GM18951 (cell line): ENCODE data around the gene SHISA2.

ENCODE experiments used
- POLR2A ChIP-seq: IDR thresholded peaks from 4 replicates; pipeline ENCODE4 v1.6.1; 2011; ENCODE audit warnings: mild to moderate bottlenecking; ENCODE audit not compliant: insufficient read length, insufficient read depth; ENCODE audit errors: extremely low read depth
- in situ Hi-C: fragments of 300-500 bp; cut with MboI; formaldehyde crosslinking; loops from one replicate; pipeline ENCODE4 v1.12.0; 2022; ENCODE audit warnings: low sequenced_read_pairs, mixed read lengths, inconsistent platforms; ENCODE audit not compliant: unreplicated experiment

SHISA2 gene

DNA sequence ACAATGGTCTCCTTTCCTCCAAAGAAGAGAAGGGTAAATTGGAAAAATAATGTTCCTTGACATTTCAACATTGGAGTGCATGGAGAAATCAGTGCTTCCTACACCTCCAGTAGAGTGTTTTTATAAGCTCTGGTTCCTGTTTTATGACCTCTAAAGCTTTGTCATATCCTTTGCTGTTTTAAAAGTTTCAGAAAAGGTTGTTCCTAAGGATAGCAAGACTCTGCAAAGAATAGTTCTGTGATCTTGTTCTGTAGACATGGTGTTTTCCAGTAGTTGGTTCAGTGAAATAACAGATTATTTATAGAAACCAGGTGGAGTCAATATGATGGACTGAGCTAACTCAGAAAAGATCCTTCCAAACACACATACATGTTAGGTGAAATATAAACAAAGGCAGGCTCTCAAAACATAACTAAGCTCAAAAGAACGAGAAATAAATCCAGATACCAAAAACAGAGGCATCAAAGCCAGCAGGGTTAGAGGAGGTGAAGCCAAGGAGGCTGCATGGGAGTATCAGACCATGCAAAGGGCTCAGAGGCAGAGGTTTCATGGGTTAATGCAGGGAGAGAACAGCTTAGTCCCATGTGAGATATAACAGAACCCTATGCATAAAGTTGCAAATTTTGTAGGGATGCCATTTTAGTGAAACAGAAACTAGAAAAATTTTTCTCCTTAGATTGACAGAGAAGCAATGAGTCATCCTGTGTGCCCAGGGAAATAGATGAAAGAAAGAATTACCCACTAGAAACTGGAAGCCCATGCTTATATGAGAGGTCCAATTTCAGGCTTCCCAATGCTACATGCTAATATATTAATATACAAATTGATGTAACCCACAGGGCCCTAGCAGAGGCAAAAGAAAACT lies 44.3 kb downstream of the SHISA2 start:
- in situ Hi-C loops = no loop called here
- TF ChIP-seq POLR2A = no peak
